DMS114 treated with DMSO at 0.1 percent for 48 hours (cell line): Measurements from ENCODE around the gene TRIM69.
"Not testable (repeated sequence)": the region's sequence is repeated elsewhere in the genome, so short reads cannot be mapped to it uniquely, and the experiment has no call there.

Experiments used
- DNase-seq: peaks from one replicate; lab custom pipeline; 2025; ENCODE audit not compliant: unreplicated experiment; lab: John Stamatoyannopoulos, UW

The TRIM69 gene, protein sequence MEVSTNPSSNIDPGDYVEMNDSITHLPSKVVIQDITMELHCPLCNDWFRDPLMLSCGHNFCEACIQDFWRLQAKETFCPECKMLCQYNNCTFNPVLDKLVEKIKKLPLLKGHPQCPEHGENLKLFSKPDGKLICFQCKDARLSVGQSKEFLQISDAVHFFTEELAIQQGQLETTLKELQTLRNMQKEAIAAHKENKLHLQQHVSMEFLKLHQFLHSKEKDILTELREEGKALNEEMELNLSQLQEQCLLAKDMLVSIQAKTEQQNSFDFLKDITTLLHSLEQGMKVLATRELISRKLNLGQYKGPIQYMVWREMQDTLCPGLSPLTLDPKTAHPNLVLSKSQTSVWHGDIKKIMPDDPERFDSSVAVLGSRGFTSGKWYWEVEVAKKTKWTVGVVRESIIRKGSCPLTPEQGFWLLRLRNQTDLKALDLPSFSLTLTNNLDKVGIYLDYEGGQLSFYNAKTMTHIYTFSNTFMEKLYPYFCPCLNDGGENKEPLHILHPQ

DNA sequence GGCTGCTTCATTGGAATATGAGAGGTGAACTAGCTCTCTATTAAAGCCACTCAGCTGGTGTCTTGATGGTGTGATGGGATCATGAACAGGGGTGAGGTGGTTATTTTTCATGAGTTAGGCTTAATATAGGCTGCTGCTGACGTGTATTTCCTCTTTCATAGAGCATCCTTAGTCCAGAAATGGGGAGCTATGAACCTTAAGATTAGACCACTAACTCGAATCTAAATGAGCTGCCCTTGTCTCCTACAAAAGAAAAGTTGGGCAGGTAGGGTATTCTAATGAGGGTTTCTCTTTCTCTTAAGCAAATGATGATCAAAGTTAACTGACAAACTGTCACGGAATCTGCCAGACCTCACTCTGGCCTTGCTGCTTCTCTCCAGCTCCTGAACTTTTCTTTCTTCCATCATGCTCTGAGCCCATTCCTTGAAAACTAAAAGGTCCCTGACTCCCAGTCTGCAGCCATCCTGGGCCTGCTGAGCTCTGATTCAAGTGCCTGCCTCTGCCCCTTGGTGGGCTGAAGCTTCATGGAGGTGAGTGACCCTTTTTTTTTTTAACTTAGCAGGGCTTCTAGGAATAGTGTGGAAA, at the start of gene TRIM69:
Gene TRIM69 (plus strand): TSS at position 348 of the 585 bp plus-strand sequence. CDS start 177 bp downstream, at position 525.
- DNase-seq, result no peak

DNA sequence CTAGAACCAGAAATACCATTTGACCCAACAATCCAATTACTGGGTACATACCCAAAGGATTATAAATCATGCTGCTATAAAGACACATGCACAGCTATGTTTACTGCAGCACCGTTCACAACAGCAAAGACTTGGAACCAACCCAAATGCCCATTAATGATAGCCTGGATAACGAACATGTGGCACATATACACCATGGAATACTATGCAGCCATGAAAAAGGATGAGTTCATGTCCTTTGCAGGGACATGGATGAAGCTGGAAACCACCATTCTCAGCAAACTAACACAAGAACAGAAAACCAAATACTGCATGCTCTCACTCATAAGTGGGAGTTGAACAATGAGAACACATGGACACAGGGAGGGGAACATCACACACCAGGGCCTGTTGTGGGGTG, 47.0 kb upstream of the TRIM69 start:
- not testable (repeated sequence) for DNase-seq

DNA sequence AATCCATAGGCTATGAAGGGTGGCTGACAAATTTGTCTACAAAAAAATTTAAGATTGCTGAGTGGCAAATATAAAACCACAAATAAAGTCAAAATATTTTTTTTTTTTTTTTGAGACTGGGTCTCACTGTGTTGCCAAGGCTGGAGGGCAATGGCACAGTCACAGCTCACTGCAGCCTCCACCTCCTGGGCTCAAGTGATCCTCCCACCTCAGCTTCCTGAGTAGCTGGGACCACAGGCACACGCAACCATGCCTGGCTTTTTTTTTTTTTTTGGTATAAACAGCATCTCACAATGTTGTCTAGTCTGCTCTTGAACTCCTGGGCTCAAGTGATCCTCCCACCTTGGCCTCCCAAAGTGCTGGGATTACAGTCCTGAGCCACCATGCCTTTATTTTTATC, 46.1 kb upstream of the TRIM69 start:
- DNase-seq, result not testable (repeated sequence)

DNA sequence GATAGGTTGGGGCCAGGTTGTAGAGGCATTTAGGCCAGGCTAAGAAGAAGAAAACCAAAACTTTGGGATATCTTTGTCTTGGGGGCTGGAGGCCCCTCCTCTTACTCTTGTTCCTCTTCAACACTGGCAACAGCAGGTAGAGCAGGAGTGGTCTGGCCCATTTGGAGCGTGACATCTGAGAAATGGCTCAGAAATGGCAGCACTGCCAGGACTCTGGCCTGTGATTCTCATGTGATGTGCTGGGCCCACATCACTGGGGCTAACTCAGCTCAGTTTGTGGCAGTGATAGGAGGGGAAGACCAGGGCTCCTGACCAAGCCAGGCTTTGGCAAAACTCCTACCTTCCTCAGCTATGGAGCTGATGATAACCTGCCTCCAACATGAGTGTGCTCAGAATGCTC, 43.7 kb upstream of the TRIM69 start:
- no peak for DNase-seq

DNA sequence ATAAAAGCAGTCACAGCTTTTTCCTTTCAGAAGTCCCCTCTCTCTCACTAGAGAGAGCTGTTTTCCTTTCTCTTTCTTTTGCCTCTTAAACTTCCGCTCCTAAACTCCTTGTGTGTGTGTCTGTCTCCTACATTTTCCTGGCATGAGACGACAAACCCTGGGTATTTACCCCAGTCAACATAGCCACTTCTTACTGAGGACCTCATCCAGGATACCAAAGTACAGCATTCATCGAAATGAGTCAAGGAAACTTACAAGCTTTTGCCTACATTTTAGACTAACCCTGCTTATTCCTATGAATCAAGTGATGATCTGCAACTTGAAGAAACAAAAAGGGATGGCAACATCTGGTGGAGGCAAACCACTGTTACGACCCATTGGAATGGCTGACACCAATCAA, 41.9 kb upstream of the TRIM69 start:
- DNase-seq, result no peak

DNA sequence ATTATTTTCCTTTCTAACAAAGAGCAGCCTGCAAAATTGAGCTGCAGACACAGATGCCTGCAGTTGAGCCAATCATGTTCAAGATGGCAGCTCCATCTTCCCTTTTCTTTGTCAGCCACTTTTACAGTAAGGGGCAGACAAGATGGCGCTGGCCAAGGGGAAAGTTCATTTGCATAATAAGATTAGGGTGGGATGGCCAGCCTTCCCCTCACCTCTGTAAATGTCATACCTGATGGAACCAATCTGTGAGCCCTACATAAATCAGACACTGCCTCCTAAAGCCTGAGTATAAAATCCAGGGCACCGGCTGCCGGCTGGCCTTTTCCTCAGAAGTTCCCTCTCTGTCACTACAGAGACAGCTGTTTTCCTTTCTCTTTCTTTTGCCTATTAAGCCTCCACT, 41.0 kb upstream of the TRIM69 start:
- DNase-seq, result no peak

DNA sequence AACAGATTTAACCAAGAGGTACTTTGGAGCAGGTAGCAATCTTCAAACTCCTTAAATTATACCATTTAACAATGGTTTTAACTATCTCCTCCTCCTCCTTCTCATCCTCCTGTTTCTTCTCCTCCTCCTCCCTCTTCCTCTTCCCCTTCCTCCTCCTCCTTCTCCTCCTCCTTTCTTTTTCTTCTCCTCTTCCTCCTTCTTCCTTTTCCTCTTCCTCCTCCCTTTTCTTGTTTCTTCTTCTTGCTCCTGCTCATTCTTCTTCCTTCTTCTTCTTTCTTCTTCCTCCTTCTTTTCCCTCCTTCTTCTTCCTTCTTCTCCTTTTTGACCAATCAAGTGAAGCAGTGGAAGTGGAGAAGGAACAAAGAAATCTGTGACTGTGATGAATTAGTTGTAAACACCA, 39.3 kb upstream of the TRIM69 start:
- DNase-seq, result no peak

DNA sequence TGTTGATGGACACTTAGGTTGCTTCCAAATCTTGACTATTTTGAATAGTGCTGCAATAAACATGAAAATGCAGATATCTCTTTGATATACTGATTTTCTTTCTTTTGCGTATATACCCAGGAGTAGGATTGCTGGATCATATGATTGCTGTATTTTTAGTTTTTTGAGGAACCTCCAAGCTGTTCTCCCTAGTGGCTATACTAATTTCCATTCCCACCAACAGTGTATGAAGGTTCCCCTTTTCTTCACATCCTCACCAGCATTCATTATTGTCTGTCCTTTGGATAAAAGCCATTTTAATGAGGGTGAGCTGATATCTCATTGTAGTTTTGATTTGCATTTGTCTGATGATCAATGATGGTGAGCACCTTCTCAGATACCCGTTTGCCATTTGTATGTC, 37.7 kb upstream of the TRIM69 start:
- no peak for DNase-seq

DNA sequence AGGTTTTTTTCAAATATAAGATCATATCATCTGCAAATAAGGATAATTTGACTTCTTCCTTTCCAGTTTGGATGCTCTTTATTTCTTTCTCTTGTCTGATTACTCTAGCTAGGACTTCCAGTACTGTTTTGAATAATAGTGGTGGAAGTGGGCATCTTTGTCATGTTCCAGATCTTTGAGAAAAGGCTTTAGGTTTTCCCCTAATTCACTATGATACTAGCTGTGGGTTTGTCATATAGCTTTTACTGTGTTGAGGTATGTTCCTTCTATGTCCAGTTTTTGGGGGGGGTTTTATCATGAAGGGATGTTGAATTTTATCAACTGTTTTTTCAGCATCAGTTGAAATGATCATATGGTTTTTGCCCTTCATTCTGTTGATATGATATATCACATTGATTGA, 35.7 kb upstream of the TRIM69 start:
- not testable (repeated sequence) for DNase-seq

DNA sequence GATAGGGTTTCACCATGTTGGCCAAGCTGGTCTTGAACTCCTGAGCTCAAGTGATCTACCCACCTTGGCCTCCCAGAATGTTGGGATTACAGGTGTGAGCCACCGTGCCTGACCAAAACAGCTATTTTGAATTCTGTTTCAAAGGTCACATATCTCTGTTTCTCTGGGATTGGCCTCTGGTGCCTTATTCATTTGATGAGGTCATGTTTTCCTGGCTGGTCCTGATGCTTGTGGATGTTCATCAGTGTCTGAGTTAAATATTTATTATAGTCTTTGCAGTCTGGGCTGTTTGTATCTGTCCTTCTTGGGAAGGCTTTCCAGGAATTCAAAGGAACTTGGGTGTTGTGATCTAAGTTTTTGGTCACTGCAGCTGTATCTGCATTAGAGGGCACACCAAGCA, 30.3 kb upstream of the TRIM69 start:
- DNase-seq, result no peak

DNA sequence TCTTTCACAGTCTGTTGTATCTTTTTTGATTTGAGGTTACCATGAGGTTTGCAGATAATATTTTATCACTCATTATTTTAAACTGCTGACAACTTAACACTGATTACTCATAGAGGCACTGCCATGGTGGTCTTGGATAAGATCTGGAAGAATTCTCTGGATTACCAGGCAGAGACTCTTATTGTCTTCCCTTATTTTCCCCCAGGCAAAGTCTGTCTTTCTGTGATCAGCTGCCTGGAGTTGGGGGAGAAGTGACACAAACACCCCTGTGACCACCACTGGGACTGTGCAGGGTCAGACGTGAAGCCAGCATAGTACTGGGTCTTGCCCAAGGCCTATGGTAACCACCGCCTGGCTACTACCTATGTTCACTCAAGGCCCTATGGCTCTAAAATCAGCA, 29.9 kb upstream of the TRIM69 start:
- DNase-seq, result no peak

DNA sequence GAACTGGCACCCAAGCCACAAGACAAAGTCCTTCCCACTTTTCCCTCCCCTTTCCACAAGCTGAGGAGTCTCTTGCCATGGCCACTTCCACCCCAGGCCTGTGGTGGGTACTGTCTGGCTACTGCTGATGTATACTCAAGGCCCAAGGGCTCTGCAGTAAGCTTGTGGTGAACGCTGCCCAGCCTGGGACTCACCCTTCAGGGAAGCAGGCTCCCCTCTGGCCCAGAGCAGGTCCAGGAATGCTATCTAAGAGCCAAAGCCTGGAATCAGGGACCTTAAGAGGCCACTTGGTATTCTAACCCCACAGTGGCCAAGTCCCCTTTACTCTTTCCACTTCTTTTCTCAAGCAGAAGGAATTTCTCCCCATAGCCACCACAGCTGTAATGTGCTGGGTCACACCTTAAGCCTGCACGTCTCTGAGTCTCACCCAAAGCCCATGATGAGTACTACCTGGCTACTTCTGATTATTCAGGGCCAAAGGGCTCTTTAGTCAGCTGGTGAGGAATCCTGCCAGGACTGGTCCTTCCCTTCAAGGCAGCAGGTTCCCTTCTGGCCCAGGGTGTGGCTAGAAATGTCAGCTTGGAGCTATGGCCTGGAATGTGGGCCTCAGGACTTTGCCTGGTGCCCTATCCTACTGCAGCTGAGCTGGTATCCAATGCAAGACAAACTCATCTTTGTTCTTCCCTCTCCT, 29.2 kb upstream of the TRIM69 start:
- DNase-seq, result no peak

DNA sequence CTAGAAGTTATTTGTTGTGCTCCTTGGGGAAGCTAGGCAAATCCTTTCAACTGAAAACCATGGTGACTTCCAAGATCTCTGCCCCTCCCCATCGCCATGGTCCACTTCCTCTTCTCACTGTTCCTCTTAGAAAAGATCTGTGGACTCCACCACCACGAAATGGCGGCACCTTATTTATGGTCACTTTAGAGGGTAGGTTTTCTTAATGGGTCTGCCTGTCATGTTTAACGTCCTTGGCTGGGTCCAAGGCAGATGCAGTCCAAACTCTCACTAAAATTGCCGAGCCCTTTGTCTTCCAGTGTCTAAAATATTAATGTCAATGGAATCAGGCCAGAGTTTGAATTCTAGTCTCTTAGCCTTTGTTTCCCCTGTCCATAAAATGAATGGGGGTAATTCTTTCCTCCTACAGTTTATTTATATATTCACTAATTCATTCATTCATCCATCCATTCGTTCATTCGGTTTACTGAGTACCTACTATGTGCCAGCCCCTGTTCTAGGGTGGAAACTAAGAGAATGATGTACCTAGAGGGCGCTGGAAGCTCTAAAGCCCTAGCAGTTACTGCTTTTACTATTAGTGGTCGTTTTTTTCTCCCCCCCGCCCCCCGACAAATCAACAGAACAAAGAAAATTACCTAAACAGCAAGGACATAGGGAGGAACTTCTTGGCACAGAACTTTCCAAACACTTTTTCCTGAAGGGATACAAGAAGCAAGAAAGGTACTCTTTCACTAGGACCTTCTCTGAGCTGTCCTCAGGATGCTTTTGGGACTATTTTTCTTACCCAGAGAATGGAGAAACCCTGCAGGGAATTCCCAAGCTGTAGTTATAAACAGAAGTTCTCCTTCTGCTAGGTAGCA, 25.9 kb upstream of the TRIM69 start:
- DNase-seq, result no peak

DNA sequence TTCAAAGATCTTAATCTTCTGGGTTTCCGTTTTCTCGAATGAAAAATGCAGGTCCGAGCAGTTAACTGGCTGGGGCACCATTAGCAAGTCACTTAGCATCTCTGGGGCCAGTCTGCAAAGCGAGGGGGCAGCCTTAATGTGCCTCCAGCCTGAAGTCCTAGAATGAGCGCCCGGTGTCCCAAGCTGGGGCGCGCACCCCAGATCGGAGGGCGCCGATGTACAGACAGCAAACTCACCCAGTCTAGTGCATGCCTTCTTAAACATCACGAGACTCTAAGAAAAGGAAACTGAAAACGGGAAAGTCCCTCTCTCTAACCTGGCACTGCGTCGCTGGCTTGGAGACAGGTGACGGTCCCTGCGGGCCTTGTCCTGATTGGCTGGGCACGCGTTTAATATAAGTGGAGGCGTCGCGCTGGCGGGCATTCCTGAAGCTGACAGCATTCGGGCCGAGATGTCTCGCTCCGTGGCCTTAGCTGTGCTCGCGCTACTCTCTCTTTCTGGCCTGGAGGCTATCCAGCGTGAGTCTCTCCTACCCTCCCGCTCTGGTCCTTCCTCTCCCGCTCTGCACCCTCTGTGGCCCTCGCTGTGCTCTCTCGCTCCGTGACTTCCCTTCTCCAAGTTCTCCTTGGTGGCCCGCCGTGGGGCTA, 25.1 kb upstream of the TRIM69 start, which contains the start of the genes B2M and PATL2:
Gene B2M (plus strand): TSS at position 422 of the 647 bp plus-strand sequence. CDS start 30 bp downstream, at position 452.
Gene PATL2 (minus strand): TSS at position 228 of the 647 bp plus-strand sequence. CDS start 34,833 bp downstream, outside the sequence.
- DNase-seq, result peak; percentile 98

DNA sequence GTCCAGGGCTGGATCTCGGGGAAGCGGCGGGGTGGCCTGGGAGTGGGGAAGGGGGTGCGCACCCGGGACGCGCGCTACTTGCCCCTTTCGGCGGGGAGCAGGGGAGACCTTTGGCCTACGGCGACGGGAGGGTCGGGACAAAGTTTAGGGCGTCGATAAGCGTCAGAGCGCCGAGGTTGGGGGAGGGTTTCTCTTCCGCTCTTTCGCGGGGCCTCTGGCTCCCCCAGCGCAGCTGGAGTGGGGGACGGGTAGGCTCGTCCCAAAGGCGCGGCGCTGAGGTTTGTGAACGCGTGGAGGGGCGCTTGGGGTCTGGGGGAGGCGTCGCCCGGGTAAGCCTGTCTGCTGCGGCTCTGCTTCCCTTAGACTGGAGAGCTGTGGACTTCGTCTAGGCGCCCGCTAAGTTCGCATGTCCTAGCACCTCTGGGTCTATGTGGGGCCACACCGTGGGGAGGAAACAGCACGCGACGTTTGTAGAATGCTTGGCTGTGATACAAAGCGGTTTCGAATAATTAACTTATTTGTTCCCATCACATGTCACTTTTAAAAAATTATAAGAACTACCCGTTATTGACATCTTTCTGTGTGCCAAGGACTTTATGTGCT, 24.5 kb upstream of the TRIM69 start:
- DNase-seq, result no peak

DNA sequence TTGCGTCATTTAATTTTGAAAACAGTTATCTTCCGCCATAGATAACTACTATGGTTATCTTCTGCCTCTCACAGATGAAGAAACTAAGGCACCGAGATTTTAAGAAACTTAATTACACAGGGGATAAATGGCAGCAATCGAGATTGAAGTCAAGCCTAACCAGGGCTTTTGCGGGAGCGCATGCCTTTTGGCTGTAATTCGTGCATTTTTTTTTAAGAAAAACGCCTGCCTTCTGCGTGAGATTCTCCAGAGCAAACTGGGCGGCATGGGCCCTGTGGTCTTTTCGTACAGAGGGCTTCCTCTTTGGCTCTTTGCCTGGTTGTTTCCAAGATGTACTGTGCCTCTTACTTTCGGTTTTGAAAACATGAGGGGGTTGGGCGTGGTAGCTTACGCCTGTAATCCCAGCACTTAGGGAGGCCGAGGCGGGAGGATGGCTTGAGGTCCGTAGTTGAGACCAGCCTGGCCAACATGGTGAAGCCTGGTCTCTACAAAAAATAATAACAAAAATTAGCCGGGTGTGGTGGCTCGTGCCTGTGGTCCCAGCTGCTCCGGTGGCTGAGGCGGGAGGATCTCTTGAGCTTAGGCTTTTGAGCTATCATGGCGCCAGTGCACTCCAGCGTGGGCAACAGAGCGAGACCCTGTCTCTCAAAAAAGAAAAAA, 23.9 kb upstream of the TRIM69 start:
- DNase-seq, result peak; percentile 54

DNA sequence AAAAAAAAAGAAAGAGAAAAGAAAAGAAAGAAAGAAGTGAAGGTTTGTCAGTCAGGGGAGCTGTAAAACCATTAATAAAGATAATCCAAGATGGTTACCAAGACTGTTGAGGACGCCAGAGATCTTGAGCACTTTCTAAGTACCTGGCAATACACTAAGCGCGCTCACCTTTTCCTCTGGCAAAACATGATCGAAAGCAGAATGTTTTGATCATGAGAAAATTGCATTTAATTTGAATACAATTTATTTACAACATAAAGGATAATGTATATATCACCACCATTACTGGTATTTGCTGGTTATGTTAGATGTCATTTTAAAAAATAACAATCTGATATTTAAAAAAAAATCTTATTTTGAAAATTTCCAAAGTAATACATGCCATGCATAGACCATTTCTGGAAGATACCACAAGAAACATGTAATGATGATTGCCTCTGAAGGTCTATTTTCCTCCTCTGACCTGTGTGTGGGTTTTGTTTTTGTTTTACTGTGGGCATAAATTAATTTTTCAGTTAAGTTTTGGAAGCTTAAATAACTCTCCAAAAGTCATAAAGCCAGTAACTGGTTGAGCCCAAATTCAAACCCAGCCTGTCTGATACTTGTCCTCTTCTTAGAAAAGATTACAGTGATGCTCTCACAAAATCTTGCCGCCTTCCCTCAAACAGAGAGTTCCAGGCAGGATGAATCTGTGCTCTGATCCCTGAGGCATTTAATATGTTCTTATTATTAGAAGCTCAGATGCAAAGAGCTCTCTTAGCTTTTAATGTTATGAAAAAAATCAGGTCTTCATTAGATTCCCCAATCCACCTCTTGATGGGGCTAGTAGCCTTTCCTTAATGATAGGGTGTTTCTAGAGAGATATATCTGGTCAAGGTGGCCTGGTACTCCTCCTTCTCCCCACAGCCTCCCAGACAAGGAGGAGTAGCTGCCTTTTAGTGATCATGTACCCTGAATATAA, 23.0 kb upstream of the TRIM69 start:
- peak; percentile 19 for DNase-seq

DNA sequence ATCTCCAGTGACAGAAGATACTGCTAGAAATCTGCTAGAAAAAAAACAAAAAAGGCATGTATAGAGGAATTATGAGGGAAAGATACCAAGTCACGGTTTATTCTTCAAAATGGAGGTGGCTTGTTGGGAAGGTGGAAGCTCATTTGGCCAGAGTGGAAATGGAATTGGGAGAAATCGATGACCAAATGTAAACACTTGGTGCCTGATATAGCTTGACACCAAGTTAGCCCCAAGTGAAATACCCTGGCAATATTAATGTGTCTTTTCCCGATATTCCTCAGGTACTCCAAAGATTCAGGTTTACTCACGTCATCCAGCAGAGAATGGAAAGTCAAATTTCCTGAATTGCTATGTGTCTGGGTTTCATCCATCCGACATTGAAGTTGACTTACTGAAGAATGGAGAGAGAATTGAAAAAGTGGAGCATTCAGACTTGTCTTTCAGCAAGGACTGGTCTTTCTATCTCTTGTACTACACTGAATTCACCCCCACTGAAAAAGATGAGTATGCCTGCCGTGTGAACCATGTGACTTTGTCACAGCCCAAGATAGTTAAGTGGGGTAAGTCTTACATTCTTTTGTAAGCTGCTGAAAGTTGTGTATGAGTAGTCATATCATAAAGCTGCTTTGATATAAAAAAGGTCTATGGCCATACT, 21.1 kb upstream of the TRIM69 start:
- DNase-seq, result no peak
